CD14-positive monocyte (primary cell): ENCODE measurements around the gene VNN1. TPM values are rescaled to one million over a fixed set of nuclear protein-coding genes. Genes with fewer than 3 reads are reported as not detected.

Experiments
- DNase-seq, 3 donors: peaks; one replicate each; pipeline ENCODE4 v3.0.0-alpha.2; 2011 to 2022
- H2AFZ ChIP-seq: 2 replicates; pipeline ENCODE4 v1.6.0; 2012; ENCODE audit warnings: mild to moderate bottlenecking, low read depth, low read length, inconsistent platforms; ENCODE audit not compliant: insufficient read depth, poor library complexity, severe bottlenecking
- H3K27ac ChIP-seq, 2 donors: 1 replicate in 1 of 2; 2 replicates in 1 of 2; pipeline ENCODE4 v1.5.1; 2012 to 2013; ENCODE audit warnings: low read length in 2 of 2, control low read depth in 1 of 2, inconsistent platforms in 1 of 2, low read depth in 1 of 2, mild to moderate bottlenecking in 1 of 2
- H3K27me3 ChIP-seq, 2 donors: one replicate each; pipeline versions ENCODE4 v1.6.0 to v1.6.1; 2011 to 2013; ENCODE audit warnings: low read length in 2 of 2; ENCODE audit not compliant: control insufficient read depth in 2 of 2, insufficient read depth in 2 of 2
- H3K36me3 ChIP-seq, 2 donors: replicated peaks in 1 of 2; 1 replicate in 1 of 2; 2 replicates in 1 of 2; pipeline versions ENCODE4 v1.5.1 to v1.6.1; 2012 to 2013; ENCODE audit warnings: low read length in 2 of 2, control low read depth in 1 of 2, inconsistent platforms in 1 of 2, mild to moderate bottlenecking in 1 of 2; ENCODE audit not compliant: insufficient read depth in 2 of 2, control insufficient read depth in 1 of 2
- H3K4me1 ChIP-seq, 2 donors: 1 replicate in 1 of 2; 2 replicates in 1 of 2; pipeline versions ENCODE4 v1.5.1 to v1.6.1; 2012 to 2013; ENCODE audit warnings: low read length in 2 of 2, control low read depth in 1 of 2, inconsistent platforms in 1 of 2, mild to moderate bottlenecking in 1 of 2, moderate library complexity in 1 of 2; ENCODE audit not compliant: insufficient read depth in 2 of 2, control insufficient read depth in 1 of 2
- H3K4me2 ChIP-seq: replicated peaks from 2 replicates; pipeline ENCODE3; 2012; ENCODE audit warnings: low read length, moderate library complexity, mild to moderate bottlenecking; ENCODE audit not compliant: poor library complexity, severe bottlenecking; ENCODE audit errors: extremely low read depth
- H3K4me3 ChIP-seq, 3 experiments: fragments of 200-600 bp in 1 of 3; sonication (generic) in 1 of 3; replicated peaks in 1 of 3; 1 replicate in 2 of 3; 2 replicates in 1 of 3; pipeline ENCODE4 v1.5.1; 2011 to 2013; ENCODE audit warnings: low read length in 3 of 3, mild to moderate bottlenecking in 3 of 3, control low read depth in 2 of 3, low read depth in 2 of 3, inconsistent platforms in 1 of 3, moderate library complexity in 1 of 3
- H3K79me2 ChIP-seq: 2 replicates; pipeline ENCODE4 v1.6.0; 2012; ENCODE audit warnings: mild to moderate bottlenecking, control low read depth, inconsistent platforms, low read length, moderate library complexity; ENCODE audit not compliant: insufficient read depth
- H3K9ac ChIP-seq: 2 replicates; pipeline ENCODE4 v1.6.0; 2017; ENCODE audit warnings: low read length, mild to moderate bottlenecking; ENCODE audit not compliant: insufficient read depth, poor library complexity, severe bottlenecking
- H3K9me3 ChIP-seq, 2 donors: replicated peaks in 1 of 2; 1 replicate in 1 of 2; 2 replicates in 1 of 2; pipeline versions ENCODE4 v1.5.1 to v1.6.1; 2012 to 2013; ENCODE audit warnings: low read length in 2 of 2, control low read depth in 1 of 2; ENCODE audit not compliant: control insufficient read depth in 1 of 2, insufficient read depth in 1 of 2
- H4K20me1 ChIP-seq: 2 replicates; pipeline ENCODE4 v1.6.0; 2012; ENCODE audit warnings: mild to moderate bottlenecking, low read length, control low read depth, moderate library complexity; ENCODE audit not compliant: insufficient read depth
- H3K27ac Mint-ChIP-seq, 7 donors: one replicate each; pipeline ENCODE4 v1.8.0; 2020; ENCODE audit warnings: mild to moderate bottlenecking in 7 of 7, mixed read lengths in 7 of 7, moderate library complexity in 6 of 7, inconsistent platforms in 2 of 7
- H3K27me3 Mint-ChIP-seq, 3 donors: one replicate each; pipeline ENCODE4 v1.8.0; 2021 to 2022; ENCODE audit warnings: low read depth in 3 of 3, mild to moderate bottlenecking in 3 of 3, mixed read lengths in 3 of 3, moderate library complexity in 3 of 3, inconsistent platforms in 1 of 3
- H3K36me3 Mint-ChIP-seq, 2 donors: one replicate each; pipeline ENCODE4 v1.8.0; 2020; ENCODE audit warnings: mixed read lengths in 2 of 2, inconsistent platforms in 1 of 2, mild to moderate bottlenecking in 1 of 2
- H3K4me1 Mint-ChIP-seq: one replicate; pipeline ENCODE4 v1.8.0; 2020; ENCODE audit warnings: mild to moderate bottlenecking, mixed read lengths
- H3K4me3 Mint-ChIP-seq, 2 donors: one replicate each; pipeline ENCODE4 v1.8.0; 2020; ENCODE audit warnings: mild to moderate bottlenecking in 2 of 2, mixed read lengths in 2 of 2, moderate library complexity in 1 of 2
- H3K9me3 Mint-ChIP-seq, 7 donors: one replicate each; pipeline ENCODE4 v1.8.0; 2020 to 2022; ENCODE audit warnings: mixed read lengths in 7 of 7, mild to moderate bottlenecking in 6 of 7, moderate library complexity in 6 of 7, inconsistent platforms in 2 of 7
- CTCF ChIP-seq: fragments of 200-600 bp; IDR thresholded peaks from one replicate; pipeline ENCODE4 v1.8.0; 2022; ENCODE audit warnings: antibody characterized with exemption, mild to moderate bottlenecking
- WGBS: methylation state at CpG from one replicate; pipeline ENCODE4 v1.1.5; 2013; ENCODE audit warnings: missing lambda C conversion rate; ENCODE audit not compliant: insufficient coverage; 5-methylcytosine and 5-hydroxymethylcytosine counted together
- intact Hi-C, 2 donors: fragments of 100-400 bp; cut with micrococcal nuclease; formaldehyde crosslinking; loops; one replicate each; pipeline versions ENCODE4 v1.15.0 to v1.15.1; 2023
- polyA plus RNA-seq, 3 donors: library from polyadenylated mRNA; depleted of rRNA in 1 of 3; unstranded in 2 of 3; stranded (reverse) in 1 of 3; fragments of 300-500 nt in 2 of 3; fragments of >200 nt in 1 of 3; fragmentation: Illumina TruSeq in 2 of 3; gene quantifications; 1 replicate in 2 of 3; 2 replicates in 1 of 3; pipeline ENCODE4 v1.2.3, GENCODE V29; 2012 to 2021

Gene VNN1
- polyA plus RNA-seq, 3 donors: 7.9 to 61.2 (median 47.9) TPM

GRCh38 chr6:132675749-132676148 is 38.1 kb downstream of the VNN1 start:
- H3K36me3 ChIP-seq: no peaks in the 10 kb centered on the region
- peak overlapping the region in 3 of 7 donors; percentile 10 to 17 (median 12) for H3K27ac Mint-ChIP-seq
- H3K9ac ChIP-seq: no peak overlapping the region
- peak overlapping the region; percentile 7 for H3K4me2 ChIP-seq
- H3K9me3 Mint-ChIP-seq: peaks cover 0 to 6% (median 2%) of the 10 kb centered on the region in 7 donors
- intact Hi-C loops: loop anchor here in 1 of 2 donors (5.0 kb wide), 1 partner anchor 42 kb away; no protein-coding TSS in a partner anchor
- no peaks in the 10 kb centered on the region for H3K27me3 ChIP-seq
- H3K27me3 Mint-ChIP-seq: peaks cover 0 to 1% (median 0%) of the 10 kb centered on the region in 3 donors
- no peaks in the 10 kb centered on the region for H3K79me2 ChIP-seq
- no peak overlapping the region for H3K4me3 Mint-ChIP-seq
- H3K4me3 ChIP-seq: peak overlapping the region in 1 of 3 experiments; percentile 4
- no peak overlapping the region for H2AFZ ChIP-seq
- no peaks in the 10 kb centered on the region for H4K20me1 ChIP-seq
- peaks cover 32% of the 10 kb centered on the region for H3K4me1 Mint-ChIP-seq
- H3K27ac ChIP-seq: peak overlapping the region in 1 of 2 donors; percentile 6
- H3K9me3 ChIP-seq: no peaks in the 10 kb centered on the region
- peaks cover 7% of the 10 kb centered on the region in 2 donors for H3K36me3 Mint-ChIP-seq
- no peak for TF ChIP-seq CTCF
- DNase-seq: peak; percentile 60 to 72 (median 67)
- peaks cover 23 to 33% of the 10 kb centered on the region in 2 donors for H3K4me1 ChIP-seq

- H3K36me3 Mint-ChIP-seq: peaks cover 7% of the 10 kb centered on the region in 2 donors
- H3K4me3 Mint-ChIP-seq: no peak overlapping the region
- peaks cover 0 to 1% (median 0%) of the 10 kb centered on the region in 3 donors for H3K27me3 Mint-ChIP-seq
- H3K9me3 Mint-ChIP-seq: peaks cover 0 to 6% (median 2%) of the 10 kb centered on the region in 7 donors
- Histone ChIP-seq H3K9ac (no peak overlapping the region), H3K4me1 (peaks cover 30 to 41% of the 10 kb centered on the region in 2 donors), H3K27ac (no peak overlapping the region), H2AFZ (no peak overlapping the region), H3K27me3 (no peaks in the 10 kb centered on the region), H3K4me2 (no peak overlapping the region), H3K9me3 (no peaks in the 10 kb centered on the region), H4K20me1 (no peaks in the 10 kb centered on the region), H3K79me2 (no peaks in the 10 kb centered on the region), H3K4me3 (no peak overlapping the region), H3K36me3 (no peaks in the 10 kb centered on the region)
- no peak for TF ChIP-seq CTCF
- H3K4me1 Mint-ChIP-seq: peaks cover 39% of the 10 kb centered on the region
- WGBS: no CpG with 5 or more reads among the region's 3 CpGs
- H3K27ac Mint-ChIP-seq: peak overlapping the region in 2 of 7 donors; percentile 20 to 57
- intact Hi-C loops: loop anchor here in 1 of 2 donors (5.0 kb wide), 1 partner anchor 42 kb away; no protein-coding TSS in a partner anchor
- no peak for DNase-seq
Observed at GRCh38 chr6:132675002-132675401, 38.9 kb downstream of the VNN1 start.
